Measurements from ENCODE around the gene PNPLA3.

DNA sequence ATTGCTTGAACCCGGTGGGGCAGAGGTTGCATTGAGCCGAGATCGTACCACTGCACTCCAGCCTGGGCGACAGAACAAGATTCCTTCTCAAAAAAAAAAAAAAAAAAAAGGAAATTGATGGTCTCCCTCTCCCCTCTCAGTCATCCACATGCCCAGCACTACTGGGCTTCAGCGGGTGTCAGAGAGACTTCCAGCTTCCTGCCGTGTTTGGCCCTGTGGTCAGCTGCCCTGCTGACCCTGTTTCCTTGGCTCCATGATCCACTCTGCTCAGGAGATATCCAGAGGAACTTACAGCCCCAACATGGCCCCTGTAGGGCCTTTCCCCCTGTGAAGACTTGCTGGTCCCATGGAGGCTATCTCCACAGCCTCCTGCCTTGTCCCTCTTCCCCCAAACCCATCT is 6.1 kb upstream of the PNPLA3 start:
- no peak for TF ChIP-seq CTCF (IDR thresholded peaks at IDR 0.05; ENCODE audit: low read depth, low read length)
- no peak for TF ChIP-seq POLR2A (IDR thresholded peaks at IDR 0.05; ENCODE audit: extremely low read depth, insufficient read length)
- TF ChIP-seq, protein P1, sequence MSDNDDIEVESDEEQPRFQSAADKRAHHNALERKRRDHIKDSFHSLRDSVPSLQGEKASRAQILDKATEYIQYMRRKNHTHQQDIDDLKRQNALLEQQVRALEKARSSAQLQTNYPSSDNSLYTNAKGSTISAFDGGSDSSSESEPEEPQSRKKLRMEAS (IDR thresholded peaks at IDR 0.05; ENCODE audit: low read depth, low read length) = no peak
- no peak for TF ChIP-seq MYC (IDR thresholded peaks at IDR 0.05; ENCODE audit: low read depth, low read length)
